Fibroblast of villous mesenchyme (primary cell): Measurements from ENCODE around the gene S100A4. TPM values are rescaled to one million over a fixed set of nuclear protein-coding genes. Genes with fewer than 3 reads are reported as not detected.
"Not testable (repeated sequence)": the region's sequence is repeated elsewhere in the genome, so short reads cannot be mapped to it uniquely, and the experiment has no call there.

Source experiments
- DNase-seq: peaks from one replicate; pipeline ENCODE4 v3.0.0-alpha.2; 2010; ENCODE audit warnings: low read depth
- H3K4me3 ChIP-seq: 2 replicates; pipeline ENCODE4 v1.5.1; 2011; ENCODE audit warnings: low read depth, mild to moderate bottlenecking, low read length
- total RNA-seq: library from RNA; depleted of rRNA; stranded (reverse); fragments of >200 nt; gene quantifications from 2 replicates; pipeline ENCODE4 v1.2.3, GENCODE V29; 2012
- TF ChIP-seq, protein P1 (sequence below): IDR thresholded peaks from 2 replicates; pipeline ENCODE4 v1.5.1; 2012; ENCODE audit warnings: low read depth, mild to moderate bottlenecking, low read length; ENCODE audit not compliant: insufficient read depth

Gene S100A4
- total RNA-seq, 1 donor, result 507 TPM

- no peak for DNase-seq
- TF ChIP-seq, protein P1, sequence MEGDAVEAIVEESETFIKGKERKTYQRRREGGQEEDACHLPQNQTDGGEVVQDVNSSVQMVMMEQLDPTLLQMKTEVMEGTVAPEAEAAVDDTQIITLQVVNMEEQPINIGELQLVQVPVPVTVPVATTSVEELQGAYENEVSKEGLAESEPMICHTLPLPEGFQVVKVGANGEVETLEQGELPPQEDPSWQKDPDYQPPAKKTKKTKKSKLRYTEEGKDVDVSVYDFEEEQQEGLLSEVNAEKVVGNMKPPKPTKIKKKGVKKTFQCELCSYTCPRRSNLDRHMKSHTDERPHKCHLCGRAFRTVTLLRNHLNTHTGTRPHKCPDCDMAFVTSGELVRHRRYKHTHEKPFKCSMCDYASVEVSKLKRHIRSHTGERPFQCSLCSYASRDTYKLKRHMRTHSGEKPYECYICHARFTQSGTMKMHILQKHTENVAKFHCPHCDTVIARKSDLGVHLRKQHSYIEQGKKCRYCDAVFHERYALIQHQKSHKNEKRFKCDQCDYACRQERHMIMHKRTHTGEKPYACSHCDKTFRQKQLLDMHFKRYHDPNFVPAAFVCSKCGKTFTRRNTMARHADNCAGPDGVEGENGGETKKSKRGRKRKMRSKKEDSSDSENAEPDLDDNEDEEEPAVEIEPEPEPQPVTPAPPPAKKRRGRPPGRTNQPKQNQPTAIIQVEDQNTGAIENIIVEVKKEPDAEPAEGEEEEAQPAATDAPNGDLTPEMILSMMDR, result no peak
- no peak overlapping the region for H3K4me3 ChIP-seq
Observed at GRCh38 chr1:153583976-153584375, 38.4 kb upstream of the S100A4 start.

DNA sequence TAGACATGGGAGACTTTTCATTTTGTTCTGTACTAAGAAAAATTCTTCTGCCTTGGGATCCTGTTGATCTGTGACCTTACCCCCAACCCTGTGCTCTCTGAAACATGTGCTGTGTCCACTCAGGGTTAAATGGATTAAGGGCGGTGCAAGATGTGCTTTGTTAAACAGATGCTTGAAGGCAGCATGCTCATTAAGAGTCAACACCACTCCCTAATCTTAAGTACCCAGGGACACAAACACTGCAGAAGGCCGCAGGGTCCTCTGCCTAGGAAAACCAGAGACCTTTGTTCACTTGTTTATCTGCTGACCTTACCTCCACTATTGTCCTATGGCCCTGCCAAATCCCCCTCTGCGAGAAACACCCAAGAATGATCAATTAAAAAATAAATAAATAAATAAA, 37.9 kb upstream of the S100A4 start:
- not testable (repeated sequence) for H3K4me3 ChIP-seq, DNase-seq

DNA sequence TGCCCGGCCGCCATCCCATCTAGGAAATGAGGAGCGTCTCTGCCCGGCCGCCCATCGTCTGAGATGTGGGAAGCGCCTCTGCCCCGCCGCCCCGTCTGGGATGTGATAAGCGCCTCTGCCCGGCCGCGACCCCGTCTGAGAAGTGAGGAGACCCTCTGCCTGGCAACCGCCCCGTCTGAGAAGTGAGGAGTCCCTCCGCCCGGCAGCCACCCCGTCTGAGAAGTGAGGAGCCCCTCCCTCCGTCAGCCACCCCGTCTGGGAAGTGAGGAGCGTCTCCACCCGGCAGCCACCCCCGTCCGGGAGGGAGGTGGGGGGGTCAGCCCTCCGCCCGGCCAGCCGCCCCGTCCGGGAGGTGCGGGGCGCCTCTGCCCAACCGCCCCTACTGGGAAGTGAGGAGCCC, 37.2 kb upstream of the S100A4 start:
- not testable (repeated sequence) for DNase-seq, H3K4me3 ChIP-seq

- H3K4me3 ChIP-seq, result no peak overlapping the region
- TF ChIP-seq, protein P1, result no peak
- no peak for DNase-seq
Observed at GRCh38 chr1:153578936-153579335, 33.3 kb upstream of the S100A4 start.

- no peak overlapping the region for H3K4me3 ChIP-seq
- TF ChIP-seq, protein P1, result no peak
- DNase-seq, result no peak
Observed at GRCh38 chr1:153578490-153578889, 32.9 kb upstream of the S100A4 start.

- DNase-seq, result no peak
- TF ChIP-seq, protein P1, result no peak
- H3K4me3 ChIP-seq, result no peak overlapping the region
Observed at GRCh38 chr1:153577624-153578051, 32.0 kb upstream of the S100A4 start.

DNA sequence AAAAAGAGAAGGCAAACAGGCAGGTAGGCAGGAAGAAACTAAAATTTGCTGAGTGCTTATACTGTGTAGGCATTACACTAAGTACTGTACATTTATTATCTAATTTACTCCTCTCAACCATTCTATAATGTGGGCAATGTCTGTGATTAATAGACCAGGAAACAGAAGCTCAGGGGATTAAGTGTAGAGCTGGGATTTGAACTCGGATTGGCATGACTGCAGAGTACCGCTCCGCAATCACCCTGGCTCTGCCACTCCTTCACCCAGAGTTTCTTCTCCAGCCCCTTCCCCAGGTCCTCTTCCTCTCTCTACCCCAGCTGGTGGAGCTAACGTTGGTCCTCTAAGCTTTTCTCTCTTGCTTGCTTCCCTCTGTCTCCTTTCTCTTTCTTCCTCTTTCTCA, 31.5 kb upstream of the S100A4 start:
- H3K4me3 ChIP-seq, result no peak overlapping the region
- no peak for DNase-seq
- TF ChIP-seq, protein P1, result no peak

- peak; percentile 71 for DNase-seq
- H3K4me3 ChIP-seq, result not testable (repeated sequence)
Observed at GRCh38 chr1:153575497-153575896, 29.9 kb upstream of the S100A4 start.

- DNase-seq, H3K4me3 ChIP-seq: not testable (repeated sequence)
Observed at GRCh38 chr1:153575081-153575491, 29.5 kb upstream of the S100A4 start.
